ENCODE data around the gene PCDH9. TPM values are rescaled to one million over a fixed set of nuclear protein-coding genes. Genes with fewer than 3 reads are reported as not detected.

Gene PCDH9
- total RNA-seq, 1 experiment from 2014 or later: 5.8 TPM

DNA sequence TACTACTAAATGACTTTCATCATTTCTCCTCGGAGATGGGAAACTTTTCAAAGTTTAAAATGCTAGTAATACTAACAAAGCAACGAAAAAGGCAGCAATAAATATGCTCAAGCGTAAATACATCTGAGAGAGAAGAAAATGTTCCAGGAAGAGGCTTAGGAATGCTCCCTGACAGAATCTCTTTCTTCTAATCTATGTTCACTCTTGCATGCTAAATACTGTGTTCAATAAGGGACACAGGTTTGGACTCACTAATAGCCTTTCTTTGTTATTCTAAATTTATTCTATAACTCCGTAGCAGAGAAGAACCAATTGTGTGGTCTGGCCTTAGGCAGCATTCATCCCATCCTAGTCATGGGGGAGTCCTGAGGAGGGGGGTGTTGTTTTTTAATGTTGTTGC, 823.0 kb downstream of the PCDH9 start:
- TF ChIP-seq EZH2 (IDR thresholded peaks at IDR 0.05; ENCODE audit: borderline replicate concordance, low read depth, low read length, poor library complexity, severe bottlenecking): no peak
- TF ChIP-seq, protein P1, sequence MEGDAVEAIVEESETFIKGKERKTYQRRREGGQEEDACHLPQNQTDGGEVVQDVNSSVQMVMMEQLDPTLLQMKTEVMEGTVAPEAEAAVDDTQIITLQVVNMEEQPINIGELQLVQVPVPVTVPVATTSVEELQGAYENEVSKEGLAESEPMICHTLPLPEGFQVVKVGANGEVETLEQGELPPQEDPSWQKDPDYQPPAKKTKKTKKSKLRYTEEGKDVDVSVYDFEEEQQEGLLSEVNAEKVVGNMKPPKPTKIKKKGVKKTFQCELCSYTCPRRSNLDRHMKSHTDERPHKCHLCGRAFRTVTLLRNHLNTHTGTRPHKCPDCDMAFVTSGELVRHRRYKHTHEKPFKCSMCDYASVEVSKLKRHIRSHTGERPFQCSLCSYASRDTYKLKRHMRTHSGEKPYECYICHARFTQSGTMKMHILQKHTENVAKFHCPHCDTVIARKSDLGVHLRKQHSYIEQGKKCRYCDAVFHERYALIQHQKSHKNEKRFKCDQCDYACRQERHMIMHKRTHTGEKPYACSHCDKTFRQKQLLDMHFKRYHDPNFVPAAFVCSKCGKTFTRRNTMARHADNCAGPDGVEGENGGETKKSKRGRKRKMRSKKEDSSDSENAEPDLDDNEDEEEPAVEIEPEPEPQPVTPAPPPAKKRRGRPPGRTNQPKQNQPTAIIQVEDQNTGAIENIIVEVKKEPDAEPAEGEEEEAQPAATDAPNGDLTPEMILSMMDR (conservative IDR thresholded peaks at IDR 0.05; ENCODE audit: low read depth, low read length): no peak
- Histone ChIP-seq H3K9me3 (ENCODE audit: low read depth, low read length, poor library complexity, severe bottlenecking) (no peaks in the 10 kb centered on the region), H3K27ac (ENCODE audit: low read depth, low read length, poor library complexity, severe bottlenecking) (no peak overlapping the region), H3K4me1 (ENCODE audit: insufficient read depth, low read length, poor library complexity, severe bottlenecking) (no peaks in the 10 kb centered on the region), H3K36me3 (ENCODE audit: insufficient read depth, low read length, poor library complexity, severe bottlenecking) (no peaks in the 10 kb centered on the region), H3K27me3 (replicated peaks; ENCODE audit: insufficient read depth, low read depth, low read length, poor library complexity) (no peaks in the 10 kb centered on the region), H3K4me3 (ENCODE audit: low read depth, low read length, poor library complexity, severe bottlenecking) (no peak overlapping the region)
- ChIA-PET POLR2A (ENCODE audit: low non-redundant PET) (no interaction called here), CTCF (no interaction called here)
- BruUV-seq (replicated peaks): no TSS peak
- no peak for DNase-seq (ENCODE audit: low spot score)
- intact Hi-C loops (cut with micrococcal nuclease; ENCODE audit: unreplicated experiment): no loop called here

DNA sequence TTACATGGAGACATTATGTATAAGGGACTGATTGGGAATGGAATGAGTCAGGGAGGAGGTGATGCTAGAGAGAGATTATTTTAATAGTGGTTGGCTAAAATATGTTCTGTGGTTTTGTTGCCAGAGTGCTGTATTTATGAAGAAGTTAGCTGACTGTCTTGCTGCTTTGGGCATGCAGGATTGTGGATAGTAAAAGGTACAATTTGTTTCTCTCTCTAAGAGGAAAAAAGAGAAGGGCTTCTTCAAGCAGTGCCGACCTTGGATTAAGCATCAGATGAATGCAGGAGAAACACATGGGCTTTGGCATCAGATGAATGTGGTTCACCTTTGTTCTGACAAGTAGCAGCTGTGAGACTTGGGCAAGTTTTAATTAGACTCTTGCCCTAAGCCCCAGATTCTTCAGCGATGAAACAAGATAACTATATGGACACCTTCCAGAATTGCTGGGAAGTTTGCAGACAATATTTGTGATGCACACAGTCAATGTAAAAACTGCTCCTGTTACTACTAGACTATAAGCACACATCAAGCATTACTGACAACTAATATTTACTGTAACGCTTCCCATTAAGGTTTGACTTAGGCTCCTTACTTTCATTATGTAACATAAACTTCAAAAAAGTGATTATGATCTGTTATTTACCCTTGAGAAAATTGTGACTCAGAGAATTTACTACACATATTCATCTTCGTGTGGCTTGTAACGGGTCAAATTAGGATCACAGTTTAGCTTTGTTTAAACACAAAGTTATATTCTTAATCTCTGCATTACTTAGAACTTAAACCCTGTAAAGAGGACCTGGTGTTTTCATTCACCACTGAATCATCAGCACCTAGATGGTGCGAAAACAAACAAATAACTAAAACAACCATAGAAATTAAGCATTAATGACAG, 824.0 kb downstream of the PCDH9 start:
- Histone ChIP-seq H3K27ac (ENCODE audit: low read depth, low read length, poor library complexity, severe bottlenecking) (no peak overlapping the region), H3K4me1 (ENCODE audit: insufficient read depth, low read length, poor library complexity, severe bottlenecking) (no peaks in the 10 kb centered on the region), H3K36me3 (ENCODE audit: insufficient read depth, low read length, poor library complexity, severe bottlenecking) (no peaks in the 10 kb centered on the region), H3K27me3 (replicated peaks; ENCODE audit: insufficient read depth, low read depth, low read length, poor library complexity) (no peaks in the 10 kb centered on the region), H3K9me3 (ENCODE audit: low read depth, low read length, poor library complexity, severe bottlenecking) (no peaks in the 10 kb centered on the region), H3K4me3 (ENCODE audit: low read depth, low read length, poor library complexity, severe bottlenecking) (no peak overlapping the region)
- BruUV-seq (replicated peaks): no TSS peak
- ChIA-PET CTCF (no interaction called here), POLR2A (ENCODE audit: low non-redundant PET) (no interaction called here)
- no peak for DNase-seq (ENCODE audit: low spot score)
- no peak for TF ChIP-seq EZH2 (IDR thresholded peaks at IDR 0.05; ENCODE audit: borderline replicate concordance, low read depth, low read length, poor library complexity, severe bottlenecking)
- TF ChIP-seq, protein P1 (conservative IDR thresholded peaks at IDR 0.05; ENCODE audit: low read depth, low read length): no peak
- intact Hi-C loops (cut with micrococcal nuclease; ENCODE audit: unreplicated experiment): no loop called here

DNA sequence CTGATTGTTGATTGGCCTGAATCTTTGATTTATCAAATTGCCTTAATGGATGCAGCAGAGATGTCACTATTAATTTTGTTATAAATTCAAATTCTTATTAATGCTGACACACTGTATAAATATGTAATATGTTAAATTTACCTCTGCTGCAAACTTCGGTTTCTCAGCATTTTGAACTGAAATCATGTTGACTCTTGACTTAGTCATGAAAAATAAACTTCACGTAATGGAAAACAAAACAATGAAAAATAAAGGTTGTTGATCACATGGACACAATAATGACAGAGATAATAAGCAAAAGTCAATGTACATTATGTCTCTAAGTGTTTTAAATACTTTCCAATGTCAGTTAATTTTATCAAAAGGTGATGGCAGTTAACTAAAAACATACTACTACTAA, 827.6 kb downstream of the PCDH9 start:
- H3K4me3 ChIP-seq (ENCODE audit: low read depth, low read length, poor library complexity, severe bottlenecking): no peak overlapping the region
- H3K27ac ChIP-seq (ENCODE audit: low read depth, low read length, poor library complexity, severe bottlenecking): no peak overlapping the region
- H3K9me3 ChIP-seq (ENCODE audit: low read depth, low read length, poor library complexity, severe bottlenecking): no peaks in the 10 kb centered on the region
- no peak for TF ChIP-seq EZH2 (IDR thresholded peaks at IDR 0.05; ENCODE audit: borderline replicate concordance, low read depth, low read length, poor library complexity, severe bottlenecking)
- TF ChIP-seq, protein P1 (conservative IDR thresholded peaks at IDR 0.05; ENCODE audit: low read depth, low read length): no peak
- BruUV-seq (replicated peaks): no TSS peak
- ChIA-PET CTCF (no interaction called here), POLR2A (ENCODE audit: low non-redundant PET) (no interaction called here)
- no peaks in the 10 kb centered on the region for H3K4me1 ChIP-seq (ENCODE audit: insufficient read depth, low read length, poor library complexity, severe bottlenecking)
- no peak for DNase-seq (ENCODE audit: low spot score)
- no peaks in the 10 kb centered on the region for H3K27me3 ChIP-seq (replicated peaks; ENCODE audit: insufficient read depth, low read depth, low read length, poor library complexity)
- no peaks in the 10 kb centered on the region for H3K36me3 ChIP-seq (ENCODE audit: insufficient read depth, low read length, poor library complexity, severe bottlenecking)
- intact Hi-C loops (cut with micrococcal nuclease; ENCODE audit: unreplicated experiment): no loop called here

Data from A673 (cell line).